OCI-LY1 (cell line): ENCODE measurements around the gene CIB4.

Source experiments
- CTCF ChIP-seq: fragments of 200-600 bp; sonication (generic), shearing (Covaris generic); IDR thresholded peaks from 2 replicates; pipeline ENCODE4 v1.5.1; 2017; ENCODE audit warnings: mild to moderate bottlenecking, antibody characterized with exemption, low read length, moderate library complexity, mixed read lengths
- EZH2 ChIP-seq: fragments of 200-600 bp; sonication (generic), shearing (Covaris generic); IDR thresholded peaks from 2 replicates; pipeline ENCODE4 v1.8.0; 2017; ENCODE audit warnings: borderline replicate concordance, mixed run types, mild to moderate bottlenecking, antibody characterized with exemption, low read length, moderate library complexity, mixed read lengths

GRCh38 chr2:26654061-26654340, 12.8 kb upstream of the CIB4 start:
- TF ChIP-seq EZH2 (no peak), CTCF (no peak)
